ENCODE results near the gene ATG9B.

Gene ATG9B

GRCh38 chr7:151018421-151019129, 5.7 kb downstream of the ATG9B start:
- H3K9me3 ChIP-seq (ENCODE audit: control insufficient read depth, low read length): no peaks in the 10 kb centered on the region
- peaks cover 17% of the 10 kb centered on the region for H3K4me1 ChIP-seq (ENCODE audit: control insufficient read depth, insufficient read depth, low read length)
- peaks cover 21% of the 10 kb centered on the region for H3K27me3 ChIP-seq (replicated peaks; ENCODE audit: control insufficient read depth, insufficient read depth, low read length)
- H3K36me3 ChIP-seq (ENCODE audit: control insufficient read depth, insufficient read depth, low read length, severe bottlenecking): no peaks in the 10 kb centered on the region
- peak; percentile 36 for DNase-seq (ENCODE audit: low read depth)
- H3K4me3 ChIP-seq (ENCODE audit: low read length): peak overlapping the region; percentile 61
- no peak overlapping the region for H3K9ac ChIP-seq (ENCODE audit: low read length)

- H3K4me3 ChIP-seq (ENCODE audit: low read length): peak overlapping the region; percentile 61
- peak; percentile 79 for DNase-seq (ENCODE audit: low read depth)
Observed at GRCh38 chr7:151017953-151018420, 6.3 kb downstream of the ATG9B start.

GRCh38 chr7:151017370-151017952, 6.8 kb downstream of the ATG9B start:
- no peaks in the 10 kb centered on the region for H3K36me3 ChIP-seq (ENCODE audit: control insufficient read depth, insufficient read depth, low read length, severe bottlenecking)
- no peak for DNase-seq (ENCODE audit: low read depth)
- peaks cover 18% of the 10 kb centered on the region for H3K27me3 ChIP-seq (replicated peaks; ENCODE audit: control insufficient read depth, insufficient read depth, low read length)
- H3K4me1 ChIP-seq (ENCODE audit: control insufficient read depth, insufficient read depth, low read length): peaks cover 22% of the 10 kb centered on the region
- no peaks in the 10 kb centered on the region for H3K9me3 ChIP-seq (ENCODE audit: control insufficient read depth, low read length)
- no peak overlapping the region for H3K9ac ChIP-seq (ENCODE audit: low read length)
- H3K4me3 ChIP-seq (ENCODE audit: low read length): no peak overlapping the region

More at GRCh38 chr7:151017953-151018420, 6.3 kb downstream of the ATG9B start:
- Histone ChIP-seq H3K9me3 (ENCODE audit: control insufficient read depth, low read length) (no peaks in the 10 kb centered on the region), H3K27me3 (replicated peaks; ENCODE audit: control insufficient read depth, insufficient read depth, low read length) (peaks cover 16% of the 10 kb centered on the region), H3K36me3 (ENCODE audit: control insufficient read depth, insufficient read depth, low read length, severe bottlenecking) (no peaks in the 10 kb centered on the region), H3K4me1 (ENCODE audit: control insufficient read depth, insufficient read depth, low read length) (peaks cover 17% of the 10 kb centered on the region), H3K9ac (ENCODE audit: low read length) (no peak overlapping the region)

GRCh38 chr7:151016942-151017341, 7.4 kb downstream of the ATG9B start:
- no peak for DNase-seq (ENCODE audit: low read depth)
- Histone ChIP-seq H3K9ac (ENCODE audit: low read length) (no peak overlapping the region), H3K4me3 (ENCODE audit: low read length) (no peak overlapping the region), H3K4me1 (ENCODE audit: control insufficient read depth, insufficient read depth, low read length) (peaks cover 25% of the 10 kb centered on the region), H3K9me3 (ENCODE audit: control insufficient read depth, low read length) (no peaks in the 10 kb centered on the region), H3K36me3 (ENCODE audit: control insufficient read depth, insufficient read depth, low read length, severe bottlenecking) (no peaks in the 10 kb centered on the region), H3K27me3 (replicated peaks; ENCODE audit: control insufficient read depth, insufficient read depth, low read length) (peaks cover 21% of the 10 kb centered on the region)

GRCh38 chr7:151016505-151016904, 7.8 kb downstream of the ATG9B start:
- Histone ChIP-seq H3K27me3 (replicated peaks; ENCODE audit: control insufficient read depth, insufficient read depth, low read length) (peaks cover 21% of the 10 kb centered on the region), H3K36me3 (ENCODE audit: control insufficient read depth, insufficient read depth, low read length, severe bottlenecking) (no peaks in the 10 kb centered on the region), H3K9ac (ENCODE audit: low read length) (no peak overlapping the region), H3K9me3 (ENCODE audit: control insufficient read depth, low read length) (no peaks in the 10 kb centered on the region), H3K4me1 (ENCODE audit: control insufficient read depth, insufficient read depth, low read length) (peaks cover 25% of the 10 kb centered on the region), H3K4me3 (ENCODE audit: low read length) (no peak overlapping the region)
- no peak for DNase-seq (ENCODE audit: low read depth)

- H3K27me3 ChIP-seq (replicated peaks; ENCODE audit: control insufficient read depth, insufficient read depth, low read length): peaks cover 21% of the 10 kb centered on the region
- no peak overlapping the region for H3K9ac ChIP-seq (ENCODE audit: low read length)
- H3K4me3 ChIP-seq (ENCODE audit: low read length): no peak overlapping the region
- no peak for DNase-seq (ENCODE audit: low read depth)
- no peaks in the 10 kb centered on the region for H3K36me3 ChIP-seq (ENCODE audit: control insufficient read depth, insufficient read depth, low read length, severe bottlenecking)
- peaks cover 25% of the 10 kb centered on the region for H3K4me1 ChIP-seq (ENCODE audit: control insufficient read depth, insufficient read depth, low read length)
- no peaks in the 10 kb centered on the region for H3K9me3 ChIP-seq (ENCODE audit: control insufficient read depth, low read length)
Observed at GRCh38 chr7:151015967-151016366, 8.3 kb downstream of the ATG9B start.

- Histone ChIP-seq H3K9ac (ENCODE audit: low read length) (no peak overlapping the region), H3K36me3 (ENCODE audit: control insufficient read depth, insufficient read depth, low read length, severe bottlenecking) (no peaks in the 10 kb centered on the region), H3K4me1 (ENCODE audit: control insufficient read depth, insufficient read depth, low read length) (peaks cover 26% of the 10 kb centered on the region), H3K9me3 (ENCODE audit: control insufficient read depth, low read length) (no peaks in the 10 kb centered on the region), H3K27me3 (replicated peaks; ENCODE audit: control insufficient read depth, insufficient read depth, low read length) (peaks cover 21% of the 10 kb centered on the region), H3K4me3 (ENCODE audit: low read length) (no peak overlapping the region)
- DNase-seq (ENCODE audit: low read depth): no peak
Observed at GRCh38 chr7:151014950-151015349, 9.3 kb downstream of the ATG9B start.

- no peaks in the 10 kb centered on the region for H3K36me3 ChIP-seq (ENCODE audit: control insufficient read depth, insufficient read depth, low read length, severe bottlenecking)
- peaks cover 21% of the 10 kb centered on the region for H3K27me3 ChIP-seq (replicated peaks; ENCODE audit: control insufficient read depth, insufficient read depth, low read length)
- peak overlapping the region; percentile 75 for H3K4me3 ChIP-seq (ENCODE audit: low read length)
- peaks cover 25% of the 10 kb centered on the region for H3K4me1 ChIP-seq (ENCODE audit: control insufficient read depth, insufficient read depth, low read length)
- H3K9ac ChIP-seq (ENCODE audit: low read length): peak overlapping the region; percentile 51
- DNase-seq (ENCODE audit: low read depth): peak; percentile 63
- no peaks in the 10 kb centered on the region for H3K9me3 ChIP-seq (ENCODE audit: control insufficient read depth, low read length)
Observed at GRCh38 chr7:151013733-151014497, 10.4 kb downstream of the ATG9B start.

- H3K36me3 ChIP-seq (ENCODE audit: control insufficient read depth, insufficient read depth, low read length, severe bottlenecking): no peaks in the 10 kb centered on the region
- no peak for DNase-seq (ENCODE audit: low read depth)
- H3K4me1 ChIP-seq (ENCODE audit: control insufficient read depth, insufficient read depth, low read length): peaks cover 20% of the 10 kb centered on the region
- H3K9ac ChIP-seq (ENCODE audit: low read length): no peak overlapping the region
- H3K4me3 ChIP-seq (ENCODE audit: low read length): no peak overlapping the region
- H3K27me3 ChIP-seq (replicated peaks; ENCODE audit: control insufficient read depth, insufficient read depth, low read length): peaks cover 19% of the 10 kb centered on the region
- H3K9me3 ChIP-seq (ENCODE audit: control insufficient read depth, low read length): no peaks in the 10 kb centered on the region
Observed at GRCh38 chr7:151013356-151013732, 10.9 kb downstream of the ATG9B start.

- H3K4me3 ChIP-seq (ENCODE audit: low read length): no peak overlapping the region
- no peak overlapping the region for H3K9ac ChIP-seq (ENCODE audit: low read length)
- peaks cover 19% of the 10 kb centered on the region for H3K4me1 ChIP-seq (ENCODE audit: control insufficient read depth, insufficient read depth, low read length)
- DNase-seq (ENCODE audit: low read depth): peak; percentile 47
- H3K9me3 ChIP-seq (ENCODE audit: control insufficient read depth, low read length): no peaks in the 10 kb centered on the region
- H3K36me3 ChIP-seq (ENCODE audit: control insufficient read depth, insufficient read depth, low read length, severe bottlenecking): no peaks in the 10 kb centered on the region
- peaks cover 17% of the 10 kb centered on the region for H3K27me3 ChIP-seq (replicated peaks; ENCODE audit: control insufficient read depth, insufficient read depth, low read length)
Observed at GRCh38 chr7:151012911-151013347, 11.4 kb downstream of the ATG9B start.

GRCh38 chr7:151012031-151012692, 12.1 kb downstream of the ATG9B start:
- Histone ChIP-seq H3K9me3 (ENCODE audit: control insufficient read depth, low read length) (no peaks in the 10 kb centered on the region), H3K4me1 (ENCODE audit: control insufficient read depth, insufficient read depth, low read length) (peaks cover 19% of the 10 kb centered on the region), H3K27me3 (replicated peaks; ENCODE audit: control insufficient read depth, insufficient read depth, low read length) (peaks cover 9% of the 10 kb centered on the region), H3K36me3 (ENCODE audit: control insufficient read depth, insufficient read depth, low read length, severe bottlenecking) (no peaks in the 10 kb centered on the region), H3K9ac (ENCODE audit: low read length) (no peak overlapping the region), H3K4me3 (ENCODE audit: low read length) (no peak overlapping the region)
- no peak for DNase-seq (ENCODE audit: low read depth)

Data from adipocyte (in vitro differentiated cells).